Measurements from ENCODE around the gene GATA5. TPM values are rescaled to one million over a fixed set of nuclear protein-coding genes. Genes with fewer than 3 reads are reported as not detected.
A peak's percentile ranks its signal among the peaks of the same experiment; 100 is the strongest.

Gene GATA5
- total RNA-seq, 1 experiment from 2014 or later = 0.18 TPM

DNA sequence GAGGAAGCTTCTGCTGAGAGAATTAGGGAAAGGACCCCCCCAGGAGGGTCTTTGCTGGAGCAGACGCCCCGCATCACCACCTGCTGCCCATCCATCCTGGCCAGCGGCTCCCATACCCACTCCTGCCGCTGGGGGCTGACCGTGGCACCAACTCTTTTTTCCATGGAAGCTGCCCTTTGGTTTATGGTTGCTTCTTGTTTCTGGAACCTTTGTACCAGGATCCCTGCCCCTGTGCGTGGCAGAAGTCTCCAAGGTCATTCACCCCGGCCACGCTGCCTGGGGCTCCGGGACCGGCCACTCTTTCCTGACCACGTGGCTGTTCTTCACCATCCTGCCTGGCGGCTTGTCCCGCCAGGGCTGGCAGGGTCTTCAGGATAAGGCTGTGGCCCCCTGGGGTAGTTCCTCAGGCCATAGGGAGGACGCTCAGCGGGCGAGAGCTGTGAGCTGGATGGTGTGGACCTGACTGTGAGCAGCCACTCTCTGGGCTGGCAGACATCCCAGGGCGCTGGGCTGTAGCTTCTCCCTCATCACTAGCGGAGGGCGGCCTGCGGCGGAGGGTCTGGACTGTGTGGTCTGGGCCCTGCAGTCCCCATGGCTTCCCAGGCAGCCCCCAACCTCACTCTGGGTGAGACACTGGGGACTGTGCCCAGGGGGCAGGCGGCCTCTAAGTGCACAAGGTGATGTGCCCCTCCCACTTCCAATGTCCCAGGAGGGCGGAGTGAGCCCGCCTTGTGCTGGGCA lies 25.7 kb downstream of the GATA5 start:
- DNase-seq (ENCODE audit: low read depth, low spot score) = peak; percentile 48
- in situ Hi-C loops (cut with HindIII; ENCODE audit: low pct_unique_long_range_greater_than_20kb, low sequenced_read_pairs) = no loop called here

DNA sequence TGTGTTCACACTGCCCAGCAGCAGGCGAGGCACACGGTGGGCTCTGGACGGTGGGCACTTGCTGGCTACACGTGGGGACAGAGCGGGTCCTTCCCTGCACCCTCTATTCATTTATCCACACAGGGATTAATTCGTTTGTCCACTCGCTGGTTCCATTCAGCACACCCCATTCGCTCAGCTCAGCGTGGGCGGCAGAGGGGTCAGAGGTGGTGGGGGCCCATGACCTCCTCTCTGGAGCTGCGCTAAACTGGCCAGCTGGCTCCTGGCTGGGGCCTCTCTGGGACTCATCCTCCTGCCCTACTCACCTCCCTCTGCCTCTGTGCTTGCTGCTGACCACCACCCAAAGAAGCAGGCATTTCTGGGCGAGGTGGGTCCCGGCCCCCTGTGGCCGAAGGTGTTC lies 27.0 kb downstream of the GATA5 start:
- no peak for DNase-seq (ENCODE audit: low read depth, low spot score)
- in situ Hi-C loops (cut with HindIII; ENCODE audit: low pct_unique_long_range_greater_than_20kb, low sequenced_read_pairs) = no loop called here

DNA sequence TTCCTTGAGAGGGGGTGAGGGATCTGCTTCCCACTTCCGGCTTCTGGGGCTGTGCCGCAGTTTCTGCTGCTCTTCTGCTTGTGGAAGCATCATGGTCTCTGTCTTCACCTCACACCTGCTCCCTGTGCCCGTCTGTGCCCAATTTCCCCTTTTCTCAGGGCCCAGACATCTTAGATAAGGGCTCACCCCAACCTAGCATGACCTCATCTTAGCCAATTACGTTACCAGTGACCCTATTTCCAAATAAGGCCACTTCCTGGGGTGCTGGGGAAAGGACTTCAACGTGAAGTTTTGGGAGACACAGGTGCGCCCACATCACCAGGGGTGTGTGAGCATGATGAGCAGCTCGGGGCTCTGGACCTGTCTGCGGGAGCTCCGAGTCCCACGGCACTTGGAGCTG lies 27.8 kb downstream of the GATA5 start:
- DNase-seq (ENCODE audit: low read depth, low spot score) = no peak
- in situ Hi-C loops (cut with HindIII; ENCODE audit: low pct_unique_long_range_greater_than_20kb, low sequenced_read_pairs) = no loop called here

DNA sequence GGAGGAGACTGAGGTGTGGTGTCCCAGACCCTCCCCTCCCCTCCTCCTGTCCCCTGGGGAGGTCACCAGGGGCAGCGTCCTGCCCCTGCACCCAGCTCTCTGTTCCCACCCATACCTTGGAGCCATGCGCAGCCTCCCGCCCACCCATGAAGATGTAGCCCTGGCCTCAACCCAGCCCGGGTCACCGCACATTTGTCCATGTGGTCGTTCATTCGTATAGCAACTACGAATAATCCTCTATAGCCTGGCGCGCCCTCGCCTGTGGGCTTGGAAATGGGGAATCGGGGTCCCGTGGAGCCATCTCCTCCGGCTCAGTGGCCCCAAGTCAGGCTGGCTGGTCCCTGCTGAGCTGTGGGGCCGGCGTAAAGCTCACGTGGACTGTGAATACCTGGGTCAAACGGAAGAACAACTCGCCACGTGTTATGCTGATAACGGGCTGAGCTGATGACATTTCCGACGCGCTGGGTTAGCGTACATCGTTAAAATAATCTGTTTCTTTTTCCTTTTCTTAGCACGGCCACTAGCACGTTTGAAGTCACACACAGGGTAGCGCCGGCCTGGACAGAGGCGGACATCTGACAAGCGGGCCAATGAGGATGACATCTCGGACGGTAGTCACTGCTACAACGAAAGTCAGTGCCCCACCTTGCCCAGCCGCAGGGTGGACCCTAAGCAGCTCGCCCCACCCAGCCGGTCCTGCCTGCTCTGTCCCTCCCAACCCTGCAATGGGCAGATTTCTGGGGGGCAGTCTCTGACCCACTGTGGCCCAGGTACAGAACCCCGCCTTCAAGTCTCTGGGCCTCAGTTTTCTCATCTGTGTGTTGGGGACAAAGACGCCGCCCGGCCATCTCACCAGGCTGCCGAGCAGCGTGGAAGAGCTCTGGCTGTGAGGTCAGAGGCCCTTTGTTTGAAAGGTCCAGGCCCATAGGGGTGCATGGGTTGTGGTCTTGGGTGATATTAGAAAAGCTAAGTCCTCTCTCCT lies 28.6 kb downstream of the GATA5 start:
- in situ Hi-C loops (cut with HindIII; ENCODE audit: low pct_unique_long_range_greater_than_20kb, low sequenced_read_pairs) = no loop called here
- no peak for DNase-seq (ENCODE audit: low read depth, low spot score)

DNA sequence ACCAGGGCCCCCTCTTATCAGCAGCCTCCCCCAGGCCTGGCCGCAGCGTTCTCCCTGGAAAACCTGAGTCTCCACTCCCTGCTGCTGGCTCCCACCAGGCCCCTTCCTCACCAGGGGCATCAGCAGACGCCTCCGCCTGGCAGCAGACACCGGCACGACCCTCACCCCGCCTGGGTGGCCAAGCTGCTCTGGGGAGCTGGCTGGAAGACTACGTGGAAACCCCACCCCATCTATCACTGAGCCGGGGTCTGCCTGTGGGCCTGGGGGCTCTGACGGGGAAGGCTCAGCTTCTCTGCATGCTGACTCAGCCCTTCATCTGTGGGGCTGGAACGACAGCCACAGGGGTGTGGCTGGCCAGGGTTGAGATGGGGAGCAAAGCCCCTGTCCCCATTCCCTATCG lies 29.3 kb downstream of the GATA5 start:
- in situ Hi-C loops (cut with HindIII; ENCODE audit: low pct_unique_long_range_greater_than_20kb, low sequenced_read_pairs) = no loop called here
- no peak for DNase-seq (ENCODE audit: low read depth, low spot score)

DNA sequence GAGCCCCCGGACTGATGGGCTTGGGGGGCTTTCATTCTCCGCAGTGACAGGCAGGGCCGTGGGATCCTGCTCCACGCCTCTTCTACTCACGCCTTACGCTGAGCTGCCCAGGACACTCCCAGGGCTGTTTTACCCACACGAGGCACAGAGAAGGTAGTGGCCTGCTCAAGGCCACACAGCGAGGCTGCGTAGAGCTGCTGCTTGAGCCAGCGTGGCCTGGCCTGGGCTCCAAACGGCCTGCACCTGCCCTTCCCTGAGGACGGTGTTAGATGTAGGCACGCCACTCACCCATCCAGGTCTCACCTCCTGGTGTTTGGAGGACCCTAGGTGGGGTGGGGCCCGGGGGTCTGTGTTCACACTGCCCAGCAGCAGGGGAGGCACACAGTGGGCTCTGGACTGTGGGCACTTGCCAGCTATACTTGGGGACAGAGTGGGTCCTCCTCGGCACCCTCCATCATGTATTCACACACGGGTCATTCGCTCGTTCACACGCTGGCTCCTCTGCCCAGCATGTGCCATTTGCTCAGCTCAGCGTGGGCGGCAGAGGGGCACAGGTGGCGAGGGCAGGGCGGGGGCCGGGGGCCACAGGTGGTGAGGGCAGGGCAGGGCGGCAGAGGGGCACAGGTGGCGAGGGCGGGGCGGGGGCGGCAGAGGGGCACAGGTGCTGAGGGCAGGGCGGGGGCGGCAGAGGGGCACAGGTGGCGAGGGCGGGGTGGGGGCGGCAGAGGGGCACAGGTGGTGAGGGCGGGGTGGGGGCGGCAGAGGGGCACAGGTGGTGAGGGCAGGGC lies 30.0 kb downstream of the GATA5 start:
- no peak for DNase-seq (ENCODE audit: low read depth, low spot score)
- in situ Hi-C loops (cut with HindIII; ENCODE audit: low pct_unique_long_range_greater_than_20kb, low sequenced_read_pairs) = no loop called here

DNA sequence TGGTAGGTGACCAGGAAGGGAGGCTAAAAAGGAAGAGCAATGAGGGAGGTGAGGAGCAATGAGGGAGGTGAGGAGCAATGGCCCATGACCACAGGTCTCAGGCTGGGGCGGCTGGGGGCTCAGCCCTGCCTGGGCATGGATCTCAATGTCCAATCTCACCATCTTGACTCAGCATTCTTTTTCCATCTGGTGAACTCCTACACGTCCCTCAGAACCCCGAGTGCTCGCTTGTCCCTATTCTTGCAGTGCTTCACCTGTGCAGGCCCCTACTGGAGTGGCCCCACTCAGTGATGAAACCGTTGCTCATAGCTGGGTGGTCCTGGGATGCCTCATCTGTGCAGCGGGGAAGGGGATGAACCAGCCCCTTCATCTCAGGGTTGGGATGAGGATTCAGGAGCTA lies 31.5 kb downstream of the GATA5 start:
- DNase-seq (ENCODE audit: low read depth, low spot score) = no peak
- in situ Hi-C loops (cut with HindIII; ENCODE audit: low pct_unique_long_range_greater_than_20kb, low sequenced_read_pairs) = no loop called here

DNA sequence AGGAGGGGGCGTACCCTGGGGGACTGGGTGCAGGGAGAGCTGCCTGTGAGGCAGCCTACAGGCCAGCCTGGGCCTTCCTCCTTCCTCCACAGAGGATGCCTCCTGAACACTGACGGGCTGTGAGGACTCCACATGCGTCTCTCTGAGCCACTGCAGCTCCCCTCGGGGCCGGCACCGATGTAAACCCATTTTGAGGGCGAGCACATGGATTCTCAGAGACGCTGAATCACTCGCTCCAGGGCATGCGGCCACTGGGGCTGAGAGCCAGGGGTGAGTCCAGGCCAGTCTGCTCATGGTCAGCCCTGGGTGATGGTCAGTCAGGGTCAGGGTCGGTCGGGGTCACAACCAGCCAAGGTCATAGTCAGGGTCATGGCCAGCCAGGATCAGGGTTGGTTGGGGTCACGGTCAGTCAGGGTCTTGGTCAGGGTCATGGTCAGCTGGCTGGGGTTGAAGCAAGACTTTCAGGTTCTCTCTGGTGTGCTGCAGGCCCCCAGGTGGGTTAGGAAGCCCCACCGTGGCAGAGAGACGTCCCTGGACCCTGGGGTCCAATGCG lies 33.7 kb downstream of the GATA5 start:
- no peak for DNase-seq (ENCODE audit: low read depth, low spot score)

DNA sequence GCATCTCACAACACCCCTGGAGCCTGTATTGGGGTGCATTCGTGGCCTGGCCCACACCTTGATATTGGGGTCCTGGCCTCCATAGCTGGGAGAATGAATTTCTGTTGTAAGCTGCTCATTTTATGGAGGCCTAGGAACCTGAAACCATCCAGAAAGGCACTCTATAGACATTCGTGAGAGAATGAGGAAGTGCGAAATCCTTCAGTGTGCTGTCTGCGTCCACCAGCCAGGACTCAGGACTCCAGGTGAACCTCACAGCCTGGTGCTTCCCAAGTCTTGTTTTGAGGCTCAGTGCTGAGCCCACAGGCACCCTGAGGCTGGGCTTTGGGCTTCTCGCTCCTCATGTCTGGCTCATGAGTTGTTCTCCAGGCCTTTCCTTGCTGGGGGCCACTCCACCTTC lies 36.6 kb downstream of the GATA5 start:
- in situ Hi-C loops (cut with HindIII; ENCODE audit: low pct_unique_long_range_greater_than_20kb, low sequenced_read_pairs) = no loop called here
- DNase-seq (ENCODE audit: low read depth, low spot score) = no peak

More for the DNA sequence above, 33.7 kb downstream of the GATA5 start:
- in situ Hi-C loops (cut with HindIII; ENCODE audit: low pct_unique_long_range_greater_than_20kb, low sequenced_read_pairs) = no loop called here

DNA sequence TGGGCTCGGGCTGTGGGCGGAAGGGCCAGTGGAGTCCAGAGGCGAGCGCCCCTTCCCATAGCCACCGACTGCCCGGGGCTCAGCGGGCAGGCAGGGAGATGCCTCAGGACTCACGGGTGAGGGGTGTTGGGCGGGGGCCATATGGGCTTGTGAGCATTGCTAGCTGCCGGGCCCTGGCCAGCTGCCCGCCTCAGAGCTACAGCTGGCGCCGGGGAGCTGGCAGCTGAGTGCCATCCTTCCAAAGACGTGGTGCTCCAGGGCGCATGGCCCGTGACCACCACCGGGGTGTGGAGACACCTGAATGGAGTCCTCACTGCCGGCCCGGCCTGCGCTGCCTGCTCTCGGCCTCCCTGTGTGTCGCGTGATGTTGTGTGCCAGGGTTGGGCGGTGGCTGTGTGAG lies 37.9 kb downstream of the GATA5 start:
- DNase-seq (ENCODE audit: low read depth, low spot score) = no peak
- in situ Hi-C loops (cut with HindIII; ENCODE audit: low pct_unique_long_range_greater_than_20kb, low sequenced_read_pairs) = no loop called here

DNA sequence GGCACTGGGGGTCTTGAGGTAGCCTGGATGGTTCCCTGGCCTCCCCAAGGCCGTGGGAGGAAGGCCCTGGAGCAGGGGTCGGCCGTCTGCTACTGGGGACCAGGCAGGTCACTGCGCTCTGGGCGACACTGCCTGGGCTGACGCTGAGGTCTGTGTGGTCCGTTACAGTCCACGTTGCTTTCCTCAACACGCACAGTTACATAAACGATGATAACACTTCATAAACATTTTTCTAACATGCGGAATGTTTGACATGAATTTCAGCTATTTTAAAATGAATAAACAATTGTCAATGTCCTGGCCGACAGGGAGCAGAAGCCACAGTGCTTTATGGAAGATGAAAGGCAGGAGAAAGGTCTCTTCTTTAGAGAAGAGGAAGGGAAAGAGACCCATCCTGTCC lies 38.3 kb downstream of the GATA5 start:
- no peak for DNase-seq (ENCODE audit: low read depth, low spot score)
- in situ Hi-C loops (cut with HindIII; ENCODE audit: low pct_unique_long_range_greater_than_20kb, low sequenced_read_pairs) = no loop called here

DNA sequence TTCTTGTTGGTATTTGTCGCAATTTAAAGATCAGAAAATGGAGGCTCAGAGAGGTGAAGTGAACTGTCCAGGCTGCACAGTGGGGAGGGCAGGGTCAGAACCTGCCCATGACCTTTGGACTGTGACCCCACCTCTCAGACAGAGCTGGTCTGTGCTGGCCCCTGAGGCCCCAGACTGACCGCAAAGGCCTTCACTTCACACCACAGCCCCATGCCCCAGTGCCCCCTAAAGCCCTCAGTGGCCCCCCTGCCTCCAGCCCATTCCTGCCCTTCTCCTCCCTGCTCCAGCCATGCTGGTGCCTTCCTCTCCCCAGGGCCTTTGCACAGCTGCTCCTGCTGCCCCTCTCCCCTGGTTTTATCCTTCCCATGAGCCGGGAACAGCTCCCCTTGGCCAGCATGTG lies 39.1 kb downstream of the GATA5 start:
- no peak for DNase-seq (ENCODE audit: low read depth, low spot score)
- in situ Hi-C loops (cut with HindIII; ENCODE audit: low pct_unique_long_range_greater_than_20kb, low sequenced_read_pairs) = no loop called here

DNA sequence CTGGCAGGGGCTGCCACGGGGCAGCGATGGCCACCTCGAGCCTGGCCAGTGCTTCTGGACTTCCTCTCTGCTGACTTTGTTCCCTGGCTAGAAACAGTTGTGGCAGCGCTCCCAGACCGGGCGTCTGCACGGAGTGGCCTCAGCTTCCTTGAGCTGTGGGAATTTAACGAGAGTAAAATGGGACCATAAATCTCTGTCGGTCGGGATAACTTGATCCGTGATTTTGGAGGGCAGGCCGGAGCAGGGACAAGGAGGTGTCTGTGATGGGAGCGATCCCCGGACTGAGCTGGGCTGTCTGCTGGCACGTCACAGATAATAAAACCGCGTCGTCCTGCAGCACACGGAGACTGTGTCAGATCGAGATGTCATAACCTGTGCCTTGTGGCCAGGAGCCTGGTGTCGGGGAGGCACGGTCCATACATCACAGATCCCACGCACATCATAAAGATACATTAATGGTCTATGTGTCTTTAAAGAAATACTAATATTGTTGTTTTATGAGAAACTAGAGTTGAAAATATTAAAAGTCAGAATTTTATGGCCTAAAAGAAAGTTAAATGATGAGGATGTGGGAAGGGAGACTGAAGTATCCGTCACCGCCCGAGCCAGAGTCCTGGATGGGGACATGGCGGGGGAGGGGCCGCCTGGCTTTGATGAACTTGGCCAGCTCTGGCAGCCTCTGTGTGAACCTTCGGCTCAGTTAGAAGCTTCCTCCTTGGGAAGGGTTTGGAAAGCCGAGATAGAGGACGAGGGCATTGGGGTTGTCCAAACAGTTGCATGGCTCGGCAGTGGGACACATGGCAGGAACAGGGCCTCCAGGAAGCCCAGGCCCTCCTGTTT lies 41.9 kb downstream of the GATA5 start:
- in situ Hi-C loops (cut with HindIII; ENCODE audit: low pct_unique_long_range_greater_than_20kb, low sequenced_read_pairs) = no loop called here
- no peak for DNase-seq (ENCODE audit: low read depth, low spot score)

DNA sequence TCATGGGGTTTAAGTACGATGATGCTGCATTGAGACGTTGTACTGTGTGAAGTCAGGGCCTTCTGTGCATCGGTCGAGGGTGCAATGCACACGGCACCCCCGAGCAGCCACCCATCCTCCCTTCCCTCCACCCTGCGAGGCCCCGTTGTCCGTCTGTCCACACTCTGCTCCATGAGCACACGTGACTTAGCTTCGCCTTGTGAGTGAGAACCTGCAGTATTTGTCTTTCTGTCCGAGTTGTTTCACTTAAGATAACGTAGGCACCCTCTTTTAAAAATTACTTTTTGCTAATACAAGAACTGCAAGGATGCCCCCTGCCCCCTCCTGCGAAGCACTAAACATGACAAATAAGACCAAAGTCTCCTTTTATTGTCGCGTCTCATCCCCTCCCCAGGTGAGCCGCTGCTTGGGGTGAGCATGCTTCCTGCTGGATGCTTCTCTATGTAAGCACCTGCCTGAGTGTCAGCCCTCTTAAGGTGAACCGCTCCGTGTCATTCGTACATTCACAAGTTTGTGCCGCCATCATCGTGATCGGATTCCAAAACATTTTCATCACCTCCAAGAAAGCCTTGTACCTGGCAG lies 44.8 kb downstream of the GATA5 start:
- DNase-seq (ENCODE audit: low read depth, low spot score) = no peak
- in situ Hi-C loops (cut with HindIII; ENCODE audit: low pct_unique_long_range_greater_than_20kb, low sequenced_read_pairs) = no loop called here

DNA sequence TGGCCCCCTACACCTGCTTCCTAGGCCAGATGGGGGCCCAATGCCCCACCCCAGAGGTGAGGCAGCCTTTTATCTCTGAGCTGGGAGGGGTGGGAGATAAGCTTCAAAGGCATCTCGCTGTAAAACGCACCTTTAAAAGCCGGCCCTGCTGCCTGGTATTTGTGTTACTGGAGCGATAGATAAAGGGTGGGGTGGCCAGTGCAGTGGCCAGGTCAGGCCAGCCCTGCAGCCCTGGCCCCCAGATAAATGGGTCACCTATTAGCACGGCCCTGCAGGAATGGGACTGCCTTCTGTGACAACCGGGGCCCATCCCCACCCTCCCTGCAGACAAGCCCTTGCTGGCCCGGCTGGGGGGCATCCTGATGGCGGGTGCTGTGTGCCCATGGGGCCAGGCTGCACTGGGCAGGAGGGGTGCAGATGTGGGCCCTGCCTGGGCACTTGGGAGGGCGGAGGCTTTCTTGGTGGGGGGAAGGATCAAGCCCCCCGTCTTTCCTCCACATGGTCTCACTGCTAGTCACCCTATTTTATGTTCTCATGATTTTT lies 45.4 kb downstream of the GATA5 start:
- no peak for DNase-seq (ENCODE audit: low read depth, low spot score)
- in situ Hi-C loops (cut with HindIII; ENCODE audit: low pct_unique_long_range_greater_than_20kb, low sequenced_read_pairs) = no loop called here

DNA sequence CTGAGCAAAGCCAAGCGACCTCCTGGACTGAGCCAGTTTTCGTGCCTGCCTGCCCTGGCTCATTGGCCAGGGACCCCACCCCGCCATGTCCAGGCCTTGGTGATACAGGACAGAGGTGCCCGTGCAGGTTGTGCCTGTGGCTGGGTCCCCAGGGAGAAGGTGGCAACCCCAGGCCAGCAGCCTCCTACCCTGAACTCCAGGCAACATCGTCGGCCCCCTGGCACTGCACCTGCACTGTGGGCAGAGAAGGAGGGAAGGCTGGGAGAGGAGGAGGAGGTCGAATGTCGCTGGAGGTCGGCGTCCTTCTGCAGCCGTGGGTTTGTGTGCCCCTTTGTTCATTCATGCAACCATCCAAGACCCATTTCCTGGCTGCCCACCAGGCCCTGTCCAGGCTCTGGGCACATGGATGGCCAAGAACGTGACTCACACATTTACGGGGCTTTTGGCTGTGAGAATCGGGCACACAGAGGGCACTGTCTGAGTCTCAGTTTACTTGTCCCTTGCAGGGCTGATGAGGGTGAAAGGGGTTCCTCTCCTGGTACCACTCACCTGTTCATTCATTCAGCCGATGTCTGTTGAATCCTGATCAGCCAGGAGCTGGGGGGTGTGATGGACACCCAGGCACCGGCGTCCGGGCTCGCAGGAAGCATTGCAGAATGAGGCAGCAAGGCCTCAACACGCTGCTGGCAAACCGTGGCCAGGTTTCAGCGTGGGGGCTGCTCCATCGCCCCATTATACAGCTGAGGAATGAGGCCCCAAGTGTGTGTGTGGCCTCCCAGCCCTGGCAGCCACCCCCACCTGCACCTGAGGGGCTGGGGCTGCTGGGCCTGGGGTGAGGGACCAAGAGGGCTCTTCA lies 46.1 kb downstream of the GATA5 start:
- DNase-seq (ENCODE audit: low read depth, low spot score) = no peak
- in situ Hi-C loops (cut with HindIII; ENCODE audit: low pct_unique_long_range_greater_than_20kb, low sequenced_read_pairs) = no loop called here

Data from SK-MEL-5 (cell line).